ENCODE data around the gene NKAIN2.

DNA sequence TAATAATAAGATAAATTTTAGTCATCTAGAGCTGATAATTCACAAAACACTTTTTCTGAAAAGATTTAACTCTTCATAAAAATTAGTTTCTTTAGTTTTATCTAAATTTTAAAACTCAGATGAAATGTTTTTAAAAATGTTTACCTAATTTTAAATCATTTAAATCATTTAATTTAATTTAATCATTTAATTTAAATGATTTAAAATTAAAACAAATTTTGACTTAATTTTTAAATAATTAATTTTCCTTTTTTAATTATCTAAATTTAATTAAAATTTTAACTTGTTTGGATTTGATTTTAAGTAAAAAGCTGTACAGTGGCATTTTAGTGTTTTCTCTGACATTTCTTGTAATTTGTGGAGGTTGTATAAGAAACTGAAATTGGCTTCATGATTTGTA lies 1026.8 kb downstream of the NKAIN2 start:
- TF ChIP-seq, protein P1, sequence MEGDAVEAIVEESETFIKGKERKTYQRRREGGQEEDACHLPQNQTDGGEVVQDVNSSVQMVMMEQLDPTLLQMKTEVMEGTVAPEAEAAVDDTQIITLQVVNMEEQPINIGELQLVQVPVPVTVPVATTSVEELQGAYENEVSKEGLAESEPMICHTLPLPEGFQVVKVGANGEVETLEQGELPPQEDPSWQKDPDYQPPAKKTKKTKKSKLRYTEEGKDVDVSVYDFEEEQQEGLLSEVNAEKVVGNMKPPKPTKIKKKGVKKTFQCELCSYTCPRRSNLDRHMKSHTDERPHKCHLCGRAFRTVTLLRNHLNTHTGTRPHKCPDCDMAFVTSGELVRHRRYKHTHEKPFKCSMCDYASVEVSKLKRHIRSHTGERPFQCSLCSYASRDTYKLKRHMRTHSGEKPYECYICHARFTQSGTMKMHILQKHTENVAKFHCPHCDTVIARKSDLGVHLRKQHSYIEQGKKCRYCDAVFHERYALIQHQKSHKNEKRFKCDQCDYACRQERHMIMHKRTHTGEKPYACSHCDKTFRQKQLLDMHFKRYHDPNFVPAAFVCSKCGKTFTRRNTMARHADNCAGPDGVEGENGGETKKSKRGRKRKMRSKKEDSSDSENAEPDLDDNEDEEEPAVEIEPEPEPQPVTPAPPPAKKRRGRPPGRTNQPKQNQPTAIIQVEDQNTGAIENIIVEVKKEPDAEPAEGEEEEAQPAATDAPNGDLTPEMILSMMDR (IDR thresholded peaks at IDR 0.05) = no peak
- TF ChIP-seq ZFX (IDR thresholded peaks at IDR 0.05; ENCODE audit: borderline replicate concordance) = no peak

Measured in 22Rv1 (cell line).